ENCODE data around the gene UTY.

GRCh38 chrY:13445566-13445965 is 34.3 kb downstream of the UTY start:
- no peak for TF ChIP-seq SIX5 (IDR thresholded peaks at IDR 0.05; ENCODE audit: borderline replicate concordance in 1 of 2, insufficient read depth in 1 of 2, low read depth in 1 of 2, low read length in 2 of 2)
- TF ChIP-seq, protein P1, sequence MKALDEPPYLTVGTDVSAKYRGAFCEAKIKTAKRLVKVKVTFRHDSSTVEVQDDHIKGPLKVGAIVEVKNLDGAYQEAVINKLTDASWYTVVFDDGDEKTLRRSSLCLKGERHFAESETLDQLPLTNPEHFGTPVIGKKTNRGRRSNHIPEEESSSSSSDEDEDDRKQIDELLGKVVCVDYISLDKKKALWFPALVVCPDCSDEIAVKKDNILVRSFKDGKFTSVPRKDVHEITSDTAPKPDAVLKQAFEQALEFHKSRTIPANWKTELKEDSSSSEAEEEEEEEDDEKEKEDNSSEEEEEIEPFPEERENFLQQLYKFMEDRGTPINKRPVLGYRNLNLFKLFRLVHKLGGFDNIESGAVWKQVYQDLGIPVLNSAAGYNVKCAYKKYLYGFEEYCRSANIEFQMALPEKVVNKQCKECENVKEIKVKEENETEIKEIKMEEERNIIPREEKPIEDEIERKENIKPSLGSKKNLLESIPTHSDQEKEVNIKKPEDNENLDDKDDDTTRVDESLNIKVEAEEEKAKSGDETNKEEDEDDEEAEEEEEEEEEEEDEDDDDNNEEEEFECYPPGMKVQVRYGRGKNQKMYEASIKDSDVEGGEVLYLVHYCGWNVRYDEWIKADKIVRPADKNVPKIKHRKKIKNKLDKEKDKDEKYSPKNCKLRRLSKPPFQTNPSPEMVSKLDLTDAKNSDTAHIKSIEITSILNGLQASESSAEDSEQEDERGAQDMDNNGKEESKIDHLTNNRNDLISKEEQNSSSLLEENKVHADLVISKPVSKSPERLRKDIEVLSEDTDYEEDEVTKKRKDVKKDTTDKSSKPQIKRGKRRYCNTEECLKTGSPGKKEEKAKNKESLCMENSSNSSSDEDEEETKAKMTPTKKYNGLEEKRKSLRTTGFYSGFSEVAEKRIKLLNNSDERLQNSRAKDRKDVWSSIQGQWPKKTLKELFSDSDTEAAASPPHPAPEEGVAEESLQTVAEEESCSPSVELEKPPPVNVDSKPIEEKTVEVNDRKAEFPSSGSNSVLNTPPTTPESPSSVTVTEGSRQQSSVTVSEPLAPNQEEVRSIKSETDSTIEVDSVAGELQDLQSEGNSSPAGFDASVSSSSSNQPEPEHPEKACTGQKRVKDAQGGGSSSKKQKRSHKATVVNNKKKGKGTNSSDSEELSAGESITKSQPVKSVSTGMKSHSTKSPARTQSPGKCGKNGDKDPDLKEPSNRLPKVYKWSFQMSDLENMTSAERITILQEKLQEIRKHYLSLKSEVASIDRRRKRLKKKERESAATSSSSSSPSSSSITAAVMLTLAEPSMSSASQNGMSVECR (CRISPR knock-in tag; IDR thresholded peaks at IDR 0.05) = no peak
- TF ChIP-seq RAD21 (CRISPR knock-in tag; conservative IDR thresholded peaks at IDR 0.05 in 1 of 2, IDR thresholded peaks at IDR 0.05 in 1 of 2) = no peak
- no peak for TF ChIP-seq ZNF3 (CRISPR knock-in tag; IDR thresholded peaks at IDR 0.05)
- TF ChIP-seq TAL1 (IDR thresholded peaks at IDR 0.05) = no peak
- TF ChIP-seq SP1 (CRISPR knock-in tag; IDR thresholded peaks at IDR 0.05) = no peak
- no peak for TF ChIP-seq CTCF (IDR thresholded peaks at IDR 0.05 in 2 of 3, conservative IDR thresholded peaks at IDR 0.05 in 1 of 3; ENCODE audit: insufficient read depth in 2 of 3, low read depth in 1 of 3, low read length in 3 of 3)
- no peak for TF ChIP-seq REST (IDR thresholded peaks at IDR 0.05; ENCODE audit: borderline replicate concordance)
- no peak for TF ChIP-seq REST (CRISPR knock-in tag; IDR thresholded peaks at IDR 0.05; ENCODE audit: low read depth)
- TF ChIP-seq, protein P2, sequence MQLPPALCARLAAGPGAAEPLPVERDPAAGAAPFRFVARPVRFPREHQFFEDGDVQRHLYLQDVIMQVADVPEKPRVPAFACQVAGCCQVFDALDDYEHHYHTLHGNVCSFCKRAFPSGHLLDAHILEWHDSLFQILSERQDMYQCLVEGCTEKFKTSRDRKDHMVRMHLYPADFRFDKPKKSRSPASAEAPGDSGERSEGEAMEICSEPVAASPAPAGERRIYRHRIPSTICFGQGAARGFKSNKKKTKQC (CRISPR knock-in tag; IDR thresholded peaks at IDR 0.05) = no peak
- no peak for TF ChIP-seq CEBPB (tag; IDR thresholded peaks at IDR 0.05)
- TF ChIP-seq TRIM24 (IDR thresholded peaks at IDR 0.05) = no peak
